H1 (cell line): ENCODE results near the gene ARID1B. TPM values are rescaled to one million over a fixed set of nuclear protein-coding genes. Genes with fewer than 3 reads are reported as not detected.

ENCODE experiments used
- CTCF ChIA-PET: fragments of 300-600 bp; sonication (Branson Sonifier 250); formaldehyde crosslinking; loops from one replicate; lab custom pipeline; 2021; ENCODE audit not compliant: partially characterized antibody; lab: Charles Lee
- POLR2A ChIA-PET: fragments of 300-600 bp; sonication (Branson Sonifier 250); formaldehyde crosslinking; loops from one replicate; lab custom pipeline; 2021; ENCODE audit warnings: inconsistent platforms; ENCODE audit not compliant: partially characterized antibody; lab: Charles Lee
- DNase-seq, 2 experiments: peaks; one replicate each; pipeline versions ENCODE4 v3.0.0 to v3.0.0-alpha.2; 2010 to 2022; ENCODE audit warnings: low spot score in 2 of 2, low read depth in 1 of 2, mixed read lengths in 1 of 2
- FAIRE-seq: peaks from 2 replicates; lab custom pipeline; 2011; peaks lifted over from hg19 to GRCh38; lab: Jason Lieb, UNC
- H2AFZ ChIP-seq: 2 replicates; pipeline ENCODE4 v1.8.1; 2012; ENCODE audit warnings: low read length, inconsistent platforms
- H2AK5ac ChIP-seq: 2 replicates; pipeline ENCODE4 v1.6.1; 2013; ENCODE audit warnings: low read depth, low read length
- H2BK120ac ChIP-seq: replicated peaks from 2 replicates; pipeline ENCODE3; 2013; ENCODE audit warnings: low read depth, low read length, inconsistent platforms
- H2BK12ac ChIP-seq: 2 replicates; pipeline ENCODE4 v1.6.1; 2013; ENCODE audit warnings: low read depth, low read length
- H2BK15ac ChIP-seq: 2 replicates; pipeline ENCODE4 v1.6.1; 2013; ENCODE audit warnings: low read length
- H2BK20ac ChIP-seq: 2 replicates; pipeline ENCODE4 v1.6.1; 2013; ENCODE audit warnings: low read length
- H2BK5ac ChIP-seq: 2 replicates; pipeline ENCODE4 v1.6.1; 2013; ENCODE audit warnings: low read depth, low read length
- H3K14ac ChIP-seq: 2 replicates; pipeline ENCODE4 v1.6.1; 2013; ENCODE audit warnings: inconsistent platforms; ENCODE audit not compliant: insufficient read length
- H3K18ac ChIP-seq: 2 replicates; pipeline ENCODE4 v1.6.1; 2013; ENCODE audit warnings: low read length; ENCODE audit errors: extremely low read depth
- H3K23ac ChIP-seq: 2 replicates; pipeline ENCODE4 v1.6.1; 2013; ENCODE audit warnings: inconsistent platforms; ENCODE audit not compliant: insufficient read length
- H3K23me2 ChIP-seq: 2 replicates; pipeline ENCODE4 v1.6.1; 2013; ENCODE audit warnings: low read depth, low read length
- H3K27ac ChIP-seq: 2 replicates; pipeline ENCODE4 v1.6.1; 2011; ENCODE audit warnings: low read depth, low read length, inconsistent platforms
- H3K27me3 ChIP-seq, 4 experiments: replicated peaks in 1 of 4; 1 replicate in 1 of 4; 2 replicates in 3 of 4; pipeline versions ENCODE4 v1.6.1 to v1.8.1; 2011 to 2013; ENCODE audit warnings: low read length in 3 of 4, mild to moderate bottlenecking in 3 of 4, inconsistent platforms in 2 of 4, mixed read lengths in 2 of 4, moderate library complexity in 1 of 4; ENCODE audit not compliant: control insufficient read depth in 3 of 4, insufficient read depth in 3 of 4; ENCODE audit errors: extremely low read depth in 1 of 4
- H3K36me3 ChIP-seq, 4 experiments: 2 replicates each; pipeline versions ENCODE4 v1.6.1 to v1.8.1; 2011 to 2013; ENCODE audit warnings: mild to moderate bottlenecking in 4 of 4, low read length in 3 of 4, moderate library complexity in 2 of 4, control low read depth in 1 of 4, inconsistent platforms in 1 of 4; ENCODE audit not compliant: insufficient read depth in 4 of 4, control insufficient read depth in 2 of 4
- H3K4ac ChIP-seq: replicated peaks from 2 replicates; pipeline ENCODE3; 2013; ENCODE audit warnings: low read length, low read depth, mixed read lengths, inconsistent platforms; ENCODE audit not compliant: insufficient read length
- H3K4me1 ChIP-seq, 4 experiments: replicated peaks in 1 of 4; 1 replicate in 1 of 4; 2 replicates in 3 of 4; pipeline versions ENCODE4 v1.6.1 to v1.8.1; 2011 to 2013; ENCODE audit warnings: low read length in 3 of 4, inconsistent platforms in 2 of 4, mixed read lengths in 1 of 4; ENCODE audit not compliant: insufficient read depth in 4 of 4, control insufficient read depth in 3 of 4
- H3K4me2 ChIP-seq, 2 experiments: 2 replicates each; pipeline versions ENCODE4 v1.6.1 to v1.8.1; 2011 to 2013; ENCODE audit warnings: low read depth in 2 of 2, low read length in 2 of 2, control low read depth in 1 of 2, inconsistent platforms in 1 of 2, mild to moderate bottlenecking in 1 of 2; ENCODE audit not compliant: insufficient read depth in 1 of 2
- H3K4me3 ChIP-seq, 4 experiments: fragments of 200-600, 300-600 bp in 1 of 4; sonication (generic), shearing (Covaris generic), sonication (Bioruptor Twin) in 1 of 4; 2 replicates each; pipeline versions ENCODE4 v1.5.1 to v1.8.1; 2011 to 2016; ENCODE audit warnings: low read length in 4 of 4, low read depth in 3 of 4, control low read depth in 2 of 4, inconsistent platforms in 2 of 4, mild to moderate bottlenecking in 2 of 4, mixed read lengths in 1 of 4, moderate library complexity in 1 of 4; ENCODE audit not compliant: insufficient read depth in 2 of 4; ENCODE audit errors: extremely low read depth in 1 of 4
- H3K56ac ChIP-seq: replicated peaks from 2 replicates; pipeline ENCODE3; 2013; ENCODE audit warnings: low read depth, mild to moderate bottlenecking, mixed read lengths, low read length, inconsistent platforms; ENCODE audit not compliant: insufficient read length
- H3K79me1 ChIP-seq: 2 replicates; pipeline ENCODE4 v1.6.1; 2013; ENCODE audit warnings: low read depth, low read length, control low read depth
- H3K79me2 ChIP-seq, 2 experiments: 2 replicates each; pipeline versions ENCODE4 v1.6.1 to v1.8.1; 2012 to 2013; ENCODE audit warnings: low read length in 2 of 2, mild to moderate bottlenecking in 2 of 2, inconsistent platforms in 1 of 2; ENCODE audit not compliant: insufficient read depth in 2 of 2, control insufficient read depth in 1 of 2
- H3K9ac ChIP-seq, 4 experiments: replicated peaks in 1 of 4; 1 replicate in 1 of 4; 2 replicates in 3 of 4; pipeline versions ENCODE4 v1.6.1 to v1.8.1; 2011 to 2013; ENCODE audit warnings: low read depth in 3 of 4, low read length in 3 of 4, control low read depth in 2 of 4, mild to moderate bottlenecking in 2 of 4, moderate library complexity in 2 of 4, inconsistent platforms in 1 of 4; ENCODE audit errors: extremely low read depth in 1 of 4
- H3K9me3 ChIP-seq, 2 experiments: 2 replicates each; pipeline versions ENCODE4 v1.6.1 to v1.8.1; 2012 to 2013; ENCODE audit warnings: mild to moderate bottlenecking in 2 of 2, moderate library complexity in 2 of 2, control low read depth in 1 of 2, inconsistent platforms in 1 of 2, low read depth in 1 of 2, low read length in 1 of 2, mixed read lengths in 1 of 2; ENCODE audit not compliant: insufficient read depth in 2 of 2
- H4K20me1 ChIP-seq, 2 experiments: replicated peaks in 1 of 2; 2 replicates each; pipeline versions ENCODE3 to v1.8.1; 2011 to 2013; ENCODE audit warnings: inconsistent platforms in 2 of 2, low read length in 2 of 2, mild to moderate bottlenecking in 1 of 2; ENCODE audit not compliant: insufficient read depth in 2 of 2, control insufficient read depth in 1 of 2
- H4K5ac ChIP-seq: 2 replicates; pipeline ENCODE4 v1.6.1; 2013; ENCODE audit warnings: low read length, low read depth, mixed read lengths, inconsistent platforms; ENCODE audit not compliant: insufficient read length
- H4K8ac ChIP-seq: 2 replicates; pipeline ENCODE4 v1.8.0; 2013; ENCODE audit warnings: mild to moderate bottlenecking, moderate library complexity, low read length, inconsistent platforms; ENCODE audit not compliant: insufficient read depth; ENCODE audit errors: extremely low read depth
- H4K91ac ChIP-seq: replicated peaks from 2 replicates; pipeline ENCODE3; 2013; ENCODE audit warnings: low read length, mixed read lengths, inconsistent platforms; ENCODE audit not compliant: insufficient read length
- TAF1 ChIP-seq: IDR thresholded peaks from 2 replicates; pipeline ENCODE4 v1.6.1; 2011; ENCODE audit warnings: mild to moderate bottlenecking, low read depth, low read length
- polyA plus RNA-seq, 7 experiments: library from polyadenylated mRNA; depleted of rRNA in 3 of 7; stranded (reverse) in 5 of 7; unstranded in 2 of 7; fragments of >200 nt in 5 of 7; fragments of 200-250 nt in 2 of 7; gene quantifications; 1 replicate in 5 of 7; 2 replicates in 1 of 7; 4 replicates in 1 of 7; pipeline versions ENCODE4 v1.2.1 to v1.2.3, GENCODE V29; 2011 to 2013; ENCODE audit warnings: missing spikeins in 2 of 7, mixed read lengths in 2 of 7
- total RNA-seq: library from RNA; stranded (reverse); fragmentation: NEBNext Ultra II Directional; extraction: Animal tissue kit (Norgen Biotek cat#: 25700); gene quantifications from 2 replicates; pipeline ENCODE4 v1.2.1, GENCODE V29; 2021

The ARID1B gene
- total and polyA plus RNA-seq, 2 of the 8 experiments (the other 6 are each of a cell fraction or from before 2014, with no cell fraction given): 24.3 to 70.3 TPM

- no peaks in the 10 kb centered on the region for H3K36me3 ChIP-seq
- H3K4me3 ChIP-seq: no peak overlapping the region
- H2BK12ac ChIP-seq: no peak overlapping the region
- no peak overlapping the region for H3K23ac ChIP-seq
- no peak overlapping the region for H2BK15ac ChIP-seq
- no peak overlapping the region for H2BK120ac ChIP-seq
- H3K14ac ChIP-seq: no peak overlapping the region
- no peak overlapping the region for H3K56ac ChIP-seq
- no peak overlapping the region for H4K91ac ChIP-seq
- POLR2A ChIA-PET: no interaction called here
- DNase-seq (no peak), FAIRE-seq (no peak)
- TF ChIP-seq TAF1: no peak
- no peak overlapping the region for H2BK5ac ChIP-seq
- H3K27me3 ChIP-seq: no peaks in the 10 kb centered on the region
- no peak overlapping the region for H3K9ac ChIP-seq
- H3K18ac ChIP-seq: no peak overlapping the region
- no peak overlapping the region for H3K4ac ChIP-seq
- H3K9me3 ChIP-seq: no peaks in the 10 kb centered on the region
- no peak overlapping the region for H3K27ac ChIP-seq
- H3K79me1 ChIP-seq: no peaks in the 10 kb centered on the region
- H3K4me2 ChIP-seq: no peak overlapping the region
- H4K5ac ChIP-seq: no peak overlapping the region
- no peak overlapping the region for H2AFZ ChIP-seq
- CTCF ChIA-PET: no interaction called here
- no peaks in the 10 kb centered on the region for H3K23me2 ChIP-seq
- no peak overlapping the region for H2AK5ac ChIP-seq
- no peak overlapping the region for H4K8ac ChIP-seq
- H2BK20ac ChIP-seq: no peak overlapping the region
- H3K79me2 ChIP-seq: peaks cover 0 to 53% of the 10 kb centered on the region in 2 experiments; a peak in 2 of 4 replicates
- no peaks in the 10 kb centered on the region for H4K20me1 ChIP-seq
- H3K4me1 ChIP-seq: peaks cover 0 to 12% (median 7%) of the 10 kb centered on the region in 4 experiments; a peak in 5 of 7 replicates
These were observed 299.3 kb downstream of the ARID1B start for GRCh38 chr6:157076451-157076822.
